Keratinocyte (primary cell): ENCODE results near the gene OTOF. TPM values are rescaled to one million over a fixed set of nuclear protein-coding genes. Genes with fewer than 3 reads are reported as not detected.

Experiments used
- DNase-seq: peaks from one replicate; pipeline ENCODE4 v3.0.0-alpha.2; 2011; ENCODE audit warnings: low read depth, missing footprints, low spot score
- FAIRE-seq: peaks from 2 replicates; lab custom pipeline; 2011; peaks lifted over from hg19 to GRCh38; lab: Jason Lieb, UNC
- H2AFZ ChIP-seq: 2 replicates; pipeline ENCODE4 v1.6.0; 2012; ENCODE audit warnings: low read length, control low read depth, inconsistent platforms; ENCODE audit not compliant: control insufficient read depth
- H3K27ac ChIP-seq: 2 replicates; pipeline ENCODE4 v1.5.1; 2011; ENCODE audit warnings: low read length; ENCODE audit not compliant: control insufficient read depth, insufficient read depth
- H3K27me3 ChIP-seq: 3 replicates; pipeline ENCODE4 v1.6.0; 2011; ENCODE audit warnings: low read length; ENCODE audit not compliant: control insufficient read depth, insufficient read depth; ENCODE audit errors: extremely low read depth
- H3K36me3 ChIP-seq, 2 experiments: 2 replicates in 1 of 2; 3 replicates in 1 of 2; pipeline ENCODE4 v1.5.1; 2011; ENCODE audit warnings: low read length in 2 of 2, mild to moderate bottlenecking in 1 of 2; ENCODE audit not compliant: control insufficient read depth in 2 of 2, insufficient read depth in 2 of 2; ENCODE audit errors: extremely low read depth in 1 of 2
- H3K4me1 ChIP-seq: 3 replicates; pipeline ENCODE4 v1.5.1; 2011; ENCODE audit warnings: low read length; ENCODE audit not compliant: control insufficient read depth, insufficient read depth; ENCODE audit errors: extremely low read depth
- H3K4me2 ChIP-seq: 3 replicates; pipeline ENCODE4 v1.6.0; 2011; ENCODE audit warnings: low read depth, low read length; ENCODE audit not compliant: control insufficient read depth, insufficient read depth; ENCODE audit errors: extremely low read depth
- H3K4me3 ChIP-seq, 3 experiments: fragments of 200-600 bp in 1 of 3; sonication (generic) in 1 of 3; 2 replicates in 2 of 3; 3 replicates in 1 of 3; pipeline ENCODE4 v1.5.1; 2011 to 2016; ENCODE audit warnings: low read length in 3 of 3, mild to moderate bottlenecking in 3 of 3, control low read depth in 2 of 3, inconsistent platforms in 1 of 3, low read depth in 1 of 3, mixed read lengths in 1 of 3, mixed run types in 1 of 3, moderate library complexity in 1 of 3; ENCODE audit not compliant: control insufficient read depth in 2 of 3, insufficient read depth in 2 of 3; ENCODE audit errors: extremely low read depth in 1 of 3
- H3K79me2 ChIP-seq: 2 replicates; pipeline ENCODE4 v1.6.0; 2012; ENCODE audit warnings: low read length; ENCODE audit not compliant: control insufficient read depth, insufficient read depth
- H3K9ac ChIP-seq: 3 replicates; pipeline ENCODE4 v1.6.0; 2011; ENCODE audit warnings: low read length; ENCODE audit not compliant: control insufficient read depth, insufficient read depth; ENCODE audit errors: extremely low read depth
- H3K9me1 ChIP-seq: 3 replicates; pipeline ENCODE4 v1.6.0; 2011; ENCODE audit warnings: low read length; ENCODE audit not compliant: control insufficient read depth, insufficient read depth; ENCODE audit errors: extremely low read depth
- H3K9me3 ChIP-seq: 2 replicates; pipeline ENCODE4 v1.5.1; 2012; ENCODE audit warnings: low read depth, low read length; ENCODE audit not compliant: control insufficient read depth
- H4K20me1 ChIP-seq: 3 replicates; pipeline ENCODE4 v1.6.0; 2011; ENCODE audit warnings: low read length; ENCODE audit not compliant: control insufficient read depth, insufficient read depth; ENCODE audit errors: extremely low read depth
- CTCF ChIP-seq, 3 experiments: IDR thresholded peaks in 1 of 3; conservative IDR thresholded peaks in 1 of 3; optimal IDR thresholded peaks in 1 of 3; 2 replicates in 2 of 3; 3 replicates in 1 of 3; pipeline versions ENCODE3 to v1.5.1; 2011; ENCODE audit warnings: low read length in 3 of 3, mild to moderate bottlenecking in 3 of 3, moderate library complexity in 2 of 3, control low read depth in 1 of 3, inconsistent platforms in 1 of 3; ENCODE audit not compliant: insufficient read depth in 2 of 3; ENCODE audit errors: extremely low read depth in 1 of 3
- EZH2 ChIP-seq: IDR thresholded peaks from one replicate; pipeline ENCODE4 v1.6.1; 2012; ENCODE audit warnings: inconsistent platforms, mild to moderate bottlenecking, low read length, moderate library complexity
- dilution Hi-C: fragments of 300-500 bp; cut with MboI; formaldehyde crosslinking; loops from one replicate; pipeline ENCODE4 v1.7.0; 2020; ENCODE audit warnings: low sequenced_read_pairs; ENCODE audit not compliant: extremely low pct_ligation_motif_present
- polyA plus RNA-seq, 5 experiments: library from polyadenylated mRNA; depleted of rRNA in 3 of 5; stranded (reverse) in 3 of 5; stranded (forward) in 1 of 5; unstranded in 1 of 5; fragments of >200 nt; gene quantifications; 1 replicate in 1 of 5; 2 replicates in 3 of 5; 3 replicates in 1 of 5; pipeline versions ENCODE4 v1.2.1 to v1.2.3, GENCODE V29; 2011 to 2012; ENCODE audit warnings: missing spikeins in 2 of 5, low read depth in 1 of 5, low replicate concordance in 1 of 5

Gene OTOF
- polyA plus RNA-seq, 1 donor (not counting 4 experiments of a cell fraction or from before 2014, with no cell fraction given) = not detected

GRCh38 chr2:26455670-26456439 is 22.1 kb downstream of the OTOF start:
- no peaks in the 10 kb centered on the region for H3K9me3 ChIP-seq
- no peak overlapping the region for H3K9ac ChIP-seq
- no peak overlapping the region for H3K4me2 ChIP-seq
- dilution Hi-C loops = no loop called here
- TF ChIP-seq EZH2 = no peak
- TF ChIP-seq CTCF (optimal IDR thresholded peaks at IDR 0.05 in 1 of 3, IDR thresholded peaks at IDR 0.05 in 1 of 3, conservative IDR thresholded peaks at IDR 0.05 in 1 of 3; ENCODE audit: extremely low read depth in 1 of 3, insufficient read depth in 2 of 3, low read length in 3 of 3) = no peak
- H3K27ac ChIP-seq = no peak overlapping the region
- DNase-seq (no peak), FAIRE-seq (no peak)
- H3K79me2 ChIP-seq = no peaks in the 10 kb centered on the region
- no peak overlapping the region for H2AFZ ChIP-seq
- H3K27me3 ChIP-seq = peaks cover 5% of the 10 kb centered on the region
- no peaks in the 10 kb centered on the region for H3K9me1 ChIP-seq
- no peaks in the 10 kb centered on the region for H3K4me1 ChIP-seq
- H3K36me3 ChIP-seq = no peaks in the 10 kb centered on the region
- no peaks in the 10 kb centered on the region for H4K20me1 ChIP-seq
- no peak overlapping the region for H3K4me3 ChIP-seq

- Histone ChIP-seq H3K36me3 (no peaks in the 10 kb centered on the region), H4K20me1 (no peaks in the 10 kb centered on the region), H3K9me3 (no peaks in the 10 kb centered on the region), H3K9ac (no peak overlapping the region), H3K4me3 (no peak overlapping the region), H3K9me1 (no peaks in the 10 kb centered on the region), H3K27me3 (peaks cover 5% of the 10 kb centered on the region), H3K27ac (no peak overlapping the region), H3K79me2 (no peaks in the 10 kb centered on the region), H2AFZ (no peak overlapping the region), H3K4me2 (no peak overlapping the region), H3K4me1 (no peaks in the 10 kb centered on the region)
- DNase-seq (no peak), FAIRE-seq (no peak)
- TF ChIP-seq EZH2 (no peak), CTCF (optimal IDR thresholded peaks at IDR 0.05 in 1 of 3, IDR thresholded peaks at IDR 0.05 in 1 of 3, conservative IDR thresholded peaks at IDR 0.05 in 1 of 3; ENCODE audit: extremely low read depth in 1 of 3, insufficient read depth in 2 of 3, low read length in 3 of 3) (no peak)
- dilution Hi-C loops = no loop called here
Observed at GRCh38 chr2:26455037-26455669, 22.8 kb downstream of the OTOF start.
